GM19025 (cell line): ENCODE measurements around the gene CD276.
A peak's percentile ranks its signal among the peaks of the same experiment; 100 is the strongest.
"Not testable (repeated sequence)": the region's sequence is repeated elsewhere in the genome, so short reads cannot be mapped to it uniquely, and the experiment has no call there.

Source experiments
- ATAC-seq: cut with Tn5 transposase; IDR thresholded peaks from one replicate; pipeline ENCODE4 v1.9.1; 2021; ENCODE audit warnings: mild to moderate bottlenecking, low read depth, moderate library complexity; ENCODE audit not compliant: unreplicated experiment

Gene CD276

GRCh38 chr15:73683257-73683776, 866 bp upstream of the CD276 start:
- ATAC-seq, result no peak

GRCh38 chr15:73684581-73685455, 635 bp downstream of the CD276 start:
- ATAC-seq, result no peak

- ATAC-seq, result no peak
Observed at GRCh38 chr15:73685981-73686380, 1.8 kb downstream of the CD276 start.

GRCh38 chr15:73686781-73687256, 2.6 kb downstream of the CD276 start:
- no peak for ATAC-seq

GRCh38 chr15:73687351-73687750, 3.2 kb downstream of the CD276 start:
- no peak for ATAC-seq

- ATAC-seq, result no peak
Observed at GRCh38 chr15:73688455-73688854, 4.3 kb downstream of the CD276 start.

GRCh38 chr15:73691396-73691795, 7.2 kb downstream of the CD276 start:
- no peak for ATAC-seq

GRCh38 chr15:73694419-73694818, 10.2 kb downstream of the CD276 start:
- ATAC-seq, result no peak

GRCh38 chr15:73695773-73696640, 11.8 kb downstream of the CD276 start:
- ATAC-seq, result no peak

- ATAC-seq, result no peak
Observed at GRCh38 chr15:73696641-73697001, 12.4 kb downstream of the CD276 start.

GRCh38 chr15:73697033-73697467, 12.9 kb downstream of the CD276 start:
- peak; percentile 58 for ATAC-seq

GRCh38 chr15:73699249-73700040, 15.3 kb downstream of the CD276 start:
- ATAC-seq, result no peak

GRCh38 chr15:73700041-73700842, 16.1 kb downstream of the CD276 start:
- ATAC-seq, result no peak

GRCh38 chr15:73702311-73703239, 18.4 kb downstream of the CD276 start:
- not testable (repeated sequence) for ATAC-seq

- ATAC-seq, result not testable (repeated sequence)
Observed at GRCh38 chr15:73703601-73704000, 19.4 kb downstream of the CD276 start.

- ATAC-seq, result not testable (repeated sequence)
Observed at GRCh38 chr15:73704142-73704868, 20.1 kb downstream of the CD276 start.

- ATAC-seq, result no peak
Observed at GRCh38 chr15:73704869-73705645, 20.9 kb downstream of the CD276 start.
